Activated CD4-positive, alpha-beta memory T cell treated with anti-CD3 and anti-CD28 coated beads for 36 hours (primary cell): ENCODE data around the gene MEGF11. TPM values are rescaled to one million over a fixed set of nuclear protein-coding genes. Genes with fewer than 3 reads are reported as not detected.
"Not testable (repeated sequence)": the region's sequence is repeated elsewhere in the genome, so short reads cannot be mapped to it uniquely, and the experiment has no call there.

Experiments
- CTCF ChIA-PET: fragments of 350-600 bp; sonication (Branson Sonifier 250); formaldehyde crosslinking; loops from one replicate; lab custom pipeline; 2021; ENCODE audit warnings: antibody characterized with exemption, inconsistent platforms; lab: Charles Lee
- POLR2A ChIA-PET: fragments of 350-600 bp; sonication (Branson Sonifier 250); formaldehyde crosslinking; loops from one replicate; lab custom pipeline; 2021; ENCODE audit warnings: antibody characterized with exemption; lab: Charles Lee
- DNase-seq: peaks from one replicate; pipeline ENCODE4 v3.0.0-alpha.2; 2020
- H3K27ac Mint-ChIP-seq: one replicate; pipeline ENCODE4 v1.8.0; 2021; ENCODE audit warnings: mixed read lengths
- H3K27me3 Mint-ChIP-seq: one replicate; pipeline ENCODE4 v1.8.0; 2021; ENCODE audit warnings: mixed read lengths
- H3K36me3 Mint-ChIP-seq: one replicate; pipeline ENCODE4 v1.8.0; 2021; ENCODE audit warnings: mixed read lengths
- H3K4me1 Mint-ChIP-seq: one replicate; pipeline ENCODE4 v1.8.0; 2021; ENCODE audit warnings: low read depth, mixed read lengths
- H3K4me3 Mint-ChIP-seq: one replicate; pipeline ENCODE4 v1.8.0; 2021; ENCODE audit warnings: mild to moderate bottlenecking, mixed read lengths
- H3K9me3 Mint-ChIP-seq: one replicate; pipeline ENCODE4 v1.8.0; 2021; ENCODE audit warnings: mixed read lengths
- intact Hi-C: fragments of 100-400 bp; cut with micrococcal nuclease; formaldehyde crosslinking; loops from one replicate; pipeline ENCODE4 v1.15.1; 2023
- total RNA-seq, 2 experiments: library from RNA; stranded (reverse); gene quantifications; one replicate each; pipeline ENCODE4 v1.2.3, GENCODE V29; 2021

MEGF11 gene
- total RNA-seq, 2 experiments from 2014 or later: not detected

GRCh38 chr15:65887565-65887964 lies 366.0 kb downstream of the MEGF11 start:
- CTCF ChIA-PET: interaction anchor here (0.5 to 1.4 kb wide), 4 partner anchors 19 to 1999 kb away, joined by 3 to 8 read pairs (median 4); partner anchors contain the start of gene RAB11A
- no peaks in the 10 kb centered on the region for H3K27me3 Mint-ChIP-seq
- DNase-seq: peak; percentile 58
- peak overlapping the region; percentile 66 for H3K27ac Mint-ChIP-seq
- intact Hi-C loops: loop anchor here (1.0 kb wide), 3 partner anchors 16 to 95 kb away; partner anchors contain the start of gene DENND4A
- peaks cover 78% of the 10 kb centered on the region for H3K4me1 Mint-ChIP-seq
- H3K9me3 Mint-ChIP-seq: no peaks in the 10 kb centered on the region
- POLR2A ChIA-PET: interaction anchor here (1.2 to 1.3 kb wide), 2 partner anchors 17 to 277 kb away, joined by 3 to 10 read pairs; partner anchors contain the start of genes INTS14 and RAB11A
- H3K36me3 Mint-ChIP-seq: peaks cover 43% of the 10 kb centered on the region
- no peak overlapping the region for H3K4me3 Mint-ChIP-seq

GRCh38 chr15:65885668-65886218 lies 367.8 kb downstream of the MEGF11 start:
- Mint-ChIP-seq H3K9me3 (no peaks in the 10 kb centered on the region), H3K27me3 (no peaks in the 10 kb centered on the region), H3K4me3 (no peak overlapping the region), H3K27ac (no peak overlapping the region), H3K4me1 (peaks cover 79% of the 10 kb centered on the region), H3K36me3 (peaks cover 46% of the 10 kb centered on the region)
- ChIA-PET CTCF (no interaction called here), POLR2A (no interaction called here)
- intact Hi-C loops: no loop called here
- DNase-seq: no peak

- Mint-ChIP-seq H3K36me3 (peaks cover 48% of the 10 kb centered on the region), H3K4me3 (no peak overlapping the region), H3K4me1 (peaks cover 74% of the 10 kb centered on the region), H3K9me3 (no peaks in the 10 kb centered on the region), H3K27ac (no peak overlapping the region), H3K27me3 (no peaks in the 10 kb centered on the region)
- POLR2A ChIA-PET: no interaction called here
- no peak for DNase-seq
- intact Hi-C loops: no loop called here
- CTCF ChIA-PET: no interaction called here
Measured at GRCh38 chr15:65884511-65884910, 369.0 kb downstream of the MEGF11 start.

- no peak for DNase-seq
- Mint-ChIP-seq H3K4me1 (peaks cover 64% of the 10 kb centered on the region), H3K4me3 (no peak overlapping the region), H3K27me3 (no peaks in the 10 kb centered on the region), H3K36me3 (peaks cover 46% of the 10 kb centered on the region), H3K27ac (no peak overlapping the region), H3K9me3 (no peaks in the 10 kb centered on the region)
- POLR2A ChIA-PET: no interaction called here
- intact Hi-C loops: no loop called here
- CTCF ChIA-PET: no interaction called here
Measured at GRCh38 chr15:65883571-65883970, 370.0 kb downstream of the MEGF11 start.

DNA sequence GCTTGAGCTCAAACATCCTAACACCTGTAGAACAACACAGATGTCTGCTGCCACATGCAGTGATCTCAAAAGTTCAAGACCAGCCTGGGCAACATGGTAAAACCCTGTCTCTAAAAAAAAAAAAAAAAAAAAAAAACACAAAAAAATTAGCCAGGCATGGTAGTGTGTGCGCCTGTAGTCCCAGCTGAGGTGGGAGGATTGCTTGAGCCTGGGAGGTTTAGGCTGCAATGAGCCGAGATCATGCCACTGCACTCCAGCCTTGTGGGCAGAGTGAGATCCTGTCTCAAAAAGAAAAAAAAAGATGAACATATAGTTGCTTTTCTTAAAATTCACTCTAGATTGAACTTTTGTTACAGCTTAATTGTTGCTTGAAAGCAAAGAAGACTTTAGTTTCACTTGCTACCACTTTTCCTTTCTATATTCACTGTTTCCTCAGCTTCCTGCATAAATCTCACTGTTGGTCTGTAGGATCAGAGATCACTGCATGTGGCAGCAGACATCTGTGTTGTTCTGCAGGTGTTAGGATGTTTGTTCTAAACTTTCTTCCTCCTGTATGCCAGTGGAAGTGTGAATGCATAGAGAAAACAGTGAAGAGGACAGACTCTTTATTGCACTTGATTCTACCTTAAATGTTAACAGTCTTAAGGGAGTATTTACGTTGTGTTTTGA lies 371.6 kb downstream of the MEGF11 start:
- H3K27me3 Mint-ChIP-seq: no peaks in the 10 kb centered on the region
- H3K4me3 Mint-ChIP-seq: no peak overlapping the region
- no peak overlapping the region for H3K27ac Mint-ChIP-seq
- intact Hi-C loops: no loop called here
- H3K4me1 Mint-ChIP-seq: peaks cover 56% of the 10 kb centered on the region
- H3K36me3 Mint-ChIP-seq: peaks cover 40% of the 10 kb centered on the region
- ChIA-PET CTCF (interaction anchor here (0.8 to 1.3 kb wide), 4 partner anchors 10 to 25 kb away, joined by 3 to 5 read pairs (median 4); partner anchors contain the start of gene RAB11A), POLR2A (interaction anchor here (0.7 kb wide), 1 partner anchor 90 kb away, joined by 3 read pairs; the partner anchor contains the start of gene DENND4A)
- H3K9me3 Mint-ChIP-seq: no peaks in the 10 kb centered on the region
- no peak for DNase-seq

GRCh38 chr15:65877749-65878148 lies 375.8 kb downstream of the MEGF11 start:
- Mint-ChIP-seq H3K36me3 (peaks cover 32% of the 10 kb centered on the region), H3K9me3 (no peaks in the 10 kb centered on the region), H3K27me3 (no peaks in the 10 kb centered on the region), H3K4me3 (no peak overlapping the region), H3K27ac (no peak overlapping the region), H3K4me1 (peaks cover 44% of the 10 kb centered on the region)
- DNase-seq: no peak
- intact Hi-C loops: no loop called here
- ChIA-PET POLR2A (interaction anchor here (0.6 to 1.2 kb wide), 4 partner anchors 8 to 267 kb away, joined by 3 to 5 read pairs (median 4); partner anchors contain the start of genes INTS14 and RAB11A), CTCF (interaction anchor here (0.6 to 1.4 kb wide), 3 partner anchors 9 to 115 kb away, joined by 3 to 7 read pairs (median 3); partner anchors contain the start of gene RAB11A)

- Mint-ChIP-seq H3K27ac (no peak overlapping the region), H3K27me3 (no peaks in the 10 kb centered on the region), H3K4me3 (no peak overlapping the region), H3K9me3 (no peaks in the 10 kb centered on the region), H3K36me3 (peaks cover 24% of the 10 kb centered on the region), H3K4me1 (peaks cover 38% of the 10 kb centered on the region)
- intact Hi-C loops: no loop called here
- ChIA-PET CTCF (interaction anchor here (0.9 kb wide), 1 partner anchor 12 kb away, joined by 4 read pairs; no protein-coding TSS in a partner anchor), POLR2A (interaction anchor here (0.6 kb wide), 1 partner anchor 23 kb away, joined by 3 read pairs; no protein-coding TSS in a partner anchor)
- DNase-seq: no peak
Measured at GRCh38 chr15:65875458-65875857, 378.1 kb downstream of the MEGF11 start.

DNA sequence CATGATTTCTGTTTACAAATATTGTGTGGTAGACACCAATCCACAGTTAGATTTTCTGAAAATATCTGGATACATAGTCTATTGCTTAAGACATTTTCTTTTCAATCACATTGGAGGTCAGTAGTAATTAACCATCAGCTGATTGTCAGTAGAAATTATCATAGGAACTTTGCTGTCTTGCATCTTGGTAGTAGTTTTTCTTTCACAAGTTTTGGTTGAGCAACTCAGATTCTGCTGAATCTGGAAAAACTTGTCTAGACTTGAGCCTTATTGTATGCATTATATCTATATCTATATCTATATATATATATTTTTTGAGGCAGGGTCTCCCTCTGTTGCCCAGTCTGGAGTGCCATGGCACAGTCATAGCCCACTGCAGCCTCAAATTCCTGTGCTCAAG lies 380.3 kb downstream of the MEGF11 start:
- ChIA-PET POLR2A (no interaction called here), CTCF (interaction anchor here (0.9 to 2.2 kb wide), 2 partner anchors 8 to 11 kb away, joined by 5 read pairs; no protein-coding TSS in a partner anchor)
- intact Hi-C loops: no loop called here
- H3K27ac Mint-ChIP-seq: no peak overlapping the region
- H3K27me3 Mint-ChIP-seq: peaks cover 4% of the 10 kb centered on the region
- no peak for DNase-seq
- peaks cover 24% of the 10 kb centered on the region for H3K36me3 Mint-ChIP-seq
- no peak overlapping the region for H3K4me3 Mint-ChIP-seq
- H3K4me1 Mint-ChIP-seq: peaks cover 47% of the 10 kb centered on the region
- peaks cover 4% of the 10 kb centered on the region for H3K9me3 Mint-ChIP-seq

- Mint-ChIP-seq H3K36me3 (peaks cover 20% of the 10 kb centered on the region), H3K4me1 (peaks cover 45% of the 10 kb centered on the region), H3K27ac (peak overlapping the region; percentile 11)
- POLR2A ChIA-PET, H3K4me3 Mint-ChIP-seq, H3K27me3 Mint-ChIP-seq, intact Hi-C loops, H3K9me3 Mint-ChIP-seq, DNase-seq: not testable (repeated sequence)
- CTCF ChIA-PET: interaction anchor here (0.9 to 2.2 kb wide), 2 partner anchors 9 to 10 kb away, joined by 5 read pairs; no protein-coding TSS in a partner anchor
Measured at GRCh38 chr15:65872596-65872995, 381.0 kb downstream of the MEGF11 start.

- H3K9me3 Mint-ChIP-seq, DNase-seq, H3K27ac Mint-ChIP-seq, H3K4me3 Mint-ChIP-seq, POLR2A ChIA-PET, H3K27me3 Mint-ChIP-seq: not testable (repeated sequence)
- CTCF ChIA-PET: interaction anchor here (1.6 to 2.2 kb wide), 2 partner anchors 9 to 10 kb away, joined by 5 to 8 read pairs; no protein-coding TSS in a partner anchor
- intact Hi-C loops: loop anchor here (1.0 to 2.0 kb wide), 2 partner anchors 15 to 45 kb away; no protein-coding TSS in a partner anchor
- Mint-ChIP-seq H3K4me1 (peaks cover 39% of the 10 kb centered on the region), H3K36me3 (peaks cover 17% of the 10 kb centered on the region)
Measured at GRCh38 chr15:65871886-65872285, 381.7 kb downstream of the MEGF11 start.

DNA sequence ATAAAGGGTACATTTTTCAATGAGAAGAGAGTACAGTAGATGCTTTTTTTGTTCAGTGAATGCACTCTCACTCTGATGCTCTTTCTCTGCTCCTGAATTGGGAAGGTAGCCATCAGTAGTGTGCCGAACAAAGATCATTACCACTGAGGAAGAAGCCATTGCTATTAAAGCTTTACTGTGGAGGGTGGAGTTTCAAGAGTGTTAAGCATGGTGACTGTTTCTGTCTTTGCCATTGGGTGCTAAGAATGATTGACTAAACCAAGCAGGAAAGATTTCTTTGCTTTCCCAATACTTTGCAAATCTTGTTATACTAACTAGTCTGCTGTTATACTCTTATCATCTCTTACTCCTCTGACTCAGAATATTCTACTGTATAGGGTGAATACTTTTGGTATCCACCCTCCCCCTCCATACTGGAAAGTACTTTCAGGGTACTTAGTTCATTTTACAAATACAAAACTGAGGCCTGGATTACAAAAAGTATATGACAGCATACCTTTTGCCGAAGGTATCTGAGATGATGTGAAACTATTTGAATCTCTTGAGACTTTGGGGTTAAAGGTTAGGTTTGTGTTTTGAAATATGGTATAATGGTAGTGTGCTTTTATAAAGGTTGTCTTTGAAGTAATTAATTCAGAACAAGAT lies 382.5 kb downstream of the MEGF11 start:
- peaks cover 17% of the 10 kb centered on the region for H3K36me3 Mint-ChIP-seq
- peak overlapping the region; percentile 96 for H3K27ac Mint-ChIP-seq
- peaks cover 4% of the 10 kb centered on the region for H3K27me3 Mint-ChIP-seq
- DNase-seq: no peak
- ChIA-PET CTCF (interaction anchor here (1.6 to 2.2 kb wide), 3 partner anchors 8 to 80 kb away, joined by 5 to 8 read pairs (median 7); partner anchors contain the start of gene DENND4A), POLR2A (interaction anchor here (1.0 to 3.2 kb wide), 3 partner anchors 17 to 79 kb away, joined by 3 to 17 read pairs (median 10); partner anchors contain the start of gene DENND4A)
- peaks cover 35% of the 10 kb centered on the region for H3K4me1 Mint-ChIP-seq
- intact Hi-C loops: loop anchor here (1.0 to 2.0 kb wide), 2 partner anchors 16 to 46 kb away; no protein-coding TSS in a partner anchor
- H3K4me3 Mint-ChIP-seq: peak overlapping the region; percentile 96
- peaks cover 4% of the 10 kb centered on the region for H3K9me3 Mint-ChIP-seq
